H9 (cell line): ENCODE results near the gene MYT1. TPM values are rescaled to one million over a fixed set of nuclear protein-coding genes. Genes with fewer than 3 reads are reported as not detected.

Experiments used
- DNase-seq: peaks from one replicate; pipeline ENCODE4 v3.0.0-alpha.2; 2017
- H2AFZ ChIP-seq: one replicate; pipeline ENCODE4 v1.6.1; 2013; ENCODE audit warnings: mild to moderate bottlenecking, low read length, control low read depth, moderate library complexity
- H2AK5ac ChIP-seq: 2 replicates; pipeline ENCODE4 v1.6.1; 2013; ENCODE audit warnings: low read length, control low read depth, mixed read lengths; ENCODE audit not compliant: insufficient read length
- H2BK120ac ChIP-seq: one replicate; pipeline ENCODE4 v1.6.1; 2013; ENCODE audit warnings: low read depth, mild to moderate bottlenecking, low read length, control low read depth, inconsistent platforms; ENCODE audit not compliant: poor library complexity, severe bottlenecking
- H2BK12ac ChIP-seq: 2 replicates; pipeline ENCODE4 v1.6.1; 2013; ENCODE audit warnings: low read length, control low read depth, mixed read lengths, low read depth; ENCODE audit not compliant: insufficient read length
- H2BK15ac ChIP-seq: 2 replicates; pipeline ENCODE4 v1.6.1; 2013; ENCODE audit warnings: low read depth, low read length, control low read depth
- H2BK20ac ChIP-seq: one replicate; pipeline ENCODE4 v1.6.1; 2013; ENCODE audit warnings: low read depth, mild to moderate bottlenecking, low read length, control low read depth, inconsistent platforms; ENCODE audit not compliant: poor library complexity, severe bottlenecking
- H2BK5ac ChIP-seq: 2 replicates; pipeline ENCODE4 v1.6.1; 2013; ENCODE audit warnings: low read length, control low read depth, mixed read lengths; ENCODE audit not compliant: insufficient read length
- H3K14ac ChIP-seq: 2 replicates; pipeline ENCODE4 v1.6.1; 2013; ENCODE audit warnings: low read length, control low read depth; ENCODE audit not compliant: insufficient read depth
- H3K18ac ChIP-seq: 2 replicates; pipeline ENCODE4 v1.6.1; 2013; ENCODE audit warnings: low read depth, mild to moderate bottlenecking, mixed read lengths, low read length, control low read depth; ENCODE audit not compliant: insufficient read length
- H3K23ac ChIP-seq: 2 replicates; pipeline ENCODE4 v1.6.1; 2013; ENCODE audit warnings: low read length, control low read depth, mixed read lengths, low read depth; ENCODE audit not compliant: insufficient read length
- H3K23me2 ChIP-seq: 2 replicates; pipeline ENCODE4 v1.6.1; 2013; ENCODE audit warnings: low read depth, mild to moderate bottlenecking, mixed read lengths, low read length, control low read depth; ENCODE audit not compliant: insufficient read length, poor library complexity, severe bottlenecking
- H3K27ac ChIP-seq: 2 replicates; pipeline ENCODE4 v1.5.1; 2013; ENCODE audit warnings: low read length, control low read depth, mixed read lengths, low read depth; ENCODE audit not compliant: insufficient read length
- H3K27me3 ChIP-seq: 2 replicates; pipeline ENCODE4 v1.6.1; 2013; ENCODE audit warnings: low read length, control low read depth, inconsistent platforms; ENCODE audit not compliant: insufficient read depth
- H3K4ac ChIP-seq: 2 replicates; pipeline ENCODE4 v1.6.1; 2013; ENCODE audit warnings: low read depth, mild to moderate bottlenecking, control low read depth, inconsistent platforms, low read length, moderate library complexity
- H3K4me1 ChIP-seq: 2 replicates; pipeline ENCODE4 v1.6.1; 2013; ENCODE audit warnings: low read length, control low read depth, inconsistent platforms; ENCODE audit not compliant: insufficient read depth
- H3K4me2 ChIP-seq: 2 replicates; pipeline ENCODE4 v1.6.1; 2013; ENCODE audit warnings: low read length, control low read depth, mixed read lengths; ENCODE audit not compliant: insufficient read length, insufficient read depth
- H3K56ac ChIP-seq: 2 replicates; pipeline ENCODE4 v1.6.1; 2013; ENCODE audit warnings: low read depth, mild to moderate bottlenecking, mixed read lengths, low read length, control low read depth; ENCODE audit not compliant: insufficient read length
- H3K79me1 ChIP-seq: 2 replicates; pipeline ENCODE4 v1.6.1; 2013; ENCODE audit warnings: low read depth, mild to moderate bottlenecking, moderate library complexity, low read length, control low read depth, inconsistent platforms; ENCODE audit not compliant: insufficient read depth, poor library complexity, severe bottlenecking
- H3K79me2 ChIP-seq: 2 replicates; pipeline ENCODE4 v1.6.1; 2013; ENCODE audit warnings: low read length, control low read depth, inconsistent platforms; ENCODE audit not compliant: insufficient read depth
- H3K9ac ChIP-seq: 2 replicates; pipeline ENCODE4 v1.6.1; 2013; ENCODE audit warnings: low read length, control low read depth, mixed read lengths; ENCODE audit not compliant: insufficient read length; ENCODE audit errors: extremely low read depth
- H3K9me3 ChIP-seq: one replicate; pipeline ENCODE4 v1.6.1; 2013; ENCODE audit warnings: low read depth, low read length, inconsistent platforms; ENCODE audit not compliant: control insufficient read depth
- H3T11ph ChIP-seq: one replicate; pipeline ENCODE4 v1.6.1; 2013; ENCODE audit warnings: mild to moderate bottlenecking, low read length, control low read depth, inconsistent platforms
- H4K20me1 ChIP-seq: one replicate; pipeline ENCODE4 v1.6.1; 2013; ENCODE audit not compliant: control insufficient read depth, insufficient read length, insufficient read depth
- H4K5ac ChIP-seq: 2 replicates; pipeline ENCODE4 v1.6.1; 2013; ENCODE audit warnings: low read depth, mild to moderate bottlenecking, mixed read lengths, low read length, control low read depth; ENCODE audit not compliant: insufficient read length
- H4K8ac ChIP-seq: replicated peaks from 2 replicates; pipeline ENCODE4 v1.6.1; 2013; ENCODE audit warnings: low read length, control low read depth, mixed read lengths, low read depth; ENCODE audit not compliant: insufficient read length
- H4K91ac ChIP-seq: 2 replicates; pipeline ENCODE4 v1.6.1; 2013; ENCODE audit warnings: low read depth, mild to moderate bottlenecking, moderate library complexity, mixed read lengths, low read length, control low read depth; ENCODE audit not compliant: insufficient read length
- H3K27ac Mint-ChIP-seq, 3 experiments: 2 replicates in 2 of 3; 3 replicates in 1 of 3; pipeline ENCODE4 v1.8.0; 2020 to 2021; ENCODE audit warnings: mixed read lengths in 3 of 3, mild to moderate bottlenecking in 1 of 3, moderate library complexity in 1 of 3
- H3K27me3 Mint-ChIP-seq: 2 replicates; pipeline ENCODE4 v1.8.0; 2021; ENCODE audit warnings: low read depth, mild to moderate bottlenecking, moderate library complexity, mixed read lengths
- H3K36me3 Mint-ChIP-seq, 3 experiments: 2 replicates in 2 of 3; 3 replicates in 1 of 3; pipeline ENCODE4 v1.8.0; 2020 to 2021; ENCODE audit warnings: low read depth in 3 of 3, mixed read lengths in 3 of 3; ENCODE audit not compliant: insufficient read depth in 1 of 3
- H3K4me1 Mint-ChIP-seq, 2 experiments: 2 replicates each; pipeline ENCODE4 v1.8.0; 2020; ENCODE audit warnings: mixed read lengths in 2 of 2
- H3K4me3 Mint-ChIP-seq, 2 experiments: 2 replicates in 1 of 2; 3 replicates in 1 of 2; pipeline ENCODE4 v1.8.0; 2020 to 2021; ENCODE audit warnings: mild to moderate bottlenecking in 2 of 2, mixed read lengths in 2 of 2, moderate library complexity in 1 of 2
- H3K9me3 Mint-ChIP-seq, 2 experiments: 2 replicates in 1 of 2; 3 replicates in 1 of 2; pipeline ENCODE4 v1.8.0; 2020; ENCODE audit warnings: mild to moderate bottlenecking in 2 of 2, mixed read lengths in 2 of 2, moderate library complexity in 1 of 2
- CTCF ChIP-seq: fragments of 200-600 bp; sonication (generic); conservative IDR thresholded peaks from 3 replicates; pipeline ENCODE4 v1.8.0; 2021; ENCODE audit warnings: antibody characterized with exemption, mild to moderate bottlenecking
- WGBS: extraction: QIAGEN DNeasy Blood & Tissue Kit; methylation state at CpG from one replicate; pipeline ENCODE4 v1.1.7; 2013; ENCODE audit warnings: missing lambda C conversion rate, low lambda C conversion rate, mixed read lengths; ENCODE audit not compliant: insufficient read length; ENCODE audit errors: extremely low coverage; 5-methylcytosine and 5-hydroxymethylcytosine counted together
- total RNA-seq: library from RNA; stranded (reverse); gene quantifications from 2 replicates; pipeline ENCODE4 v1.2.1, GENCODE V29; 2021

The MYT1 gene
- total RNA-seq, 1 experiment from 2014 or later: 0.79 TPM

GRCh38 chr20:64244281-64244805 is 80.1 kb downstream of the MYT1 start:
- H3K27ac ChIP-seq: no peak overlapping the region
- H2BK12ac ChIP-seq: no peak overlapping the region
- H3K4ac ChIP-seq: no peak overlapping the region
- H3K79me1 ChIP-seq: no peaks in the 10 kb centered on the region
- no peak overlapping the region for H2BK120ac ChIP-seq
- H3K4me1 ChIP-seq: no peaks in the 10 kb centered on the region
- no peak overlapping the region for H3K23ac ChIP-seq
- Mint-ChIP-seq H3K4me1 (peaks cover 0 to 4% of the 10 kb centered on the region in 2 experiments; a peak in 1 of 4 replicates), H3K4me3 (peak overlapping the region in 1 of 2 experiments; percentile 41; a peak in 1 of 5 replicates), H3K9me3 (peaks cover 7 to 10% of the 10 kb centered on the region in 2 experiments; a peak in 2 of 5 replicates), H3K36me3 (peaks cover 6 to 9% (median 7%) of the 10 kb centered on the region in 3 experiments; a peak in 5 of 7 replicates), H3K27me3 (peaks cover 27% of the 10 kb centered on the region), H3K27ac (no peak overlapping the region)
- WGBS: no CpG with 5 or more reads among the region's 2 CpGs
- no peak overlapping the region for H3K14ac ChIP-seq
- no peak overlapping the region for H3K4me2 ChIP-seq
- H4K91ac ChIP-seq: no peak overlapping the region
- DNase-seq: peak; percentile 13
- TF ChIP-seq CTCF: no peak
- H3K9ac ChIP-seq: no peak overlapping the region
- H4K5ac ChIP-seq: no peak overlapping the region
- no peak overlapping the region for H2BK5ac ChIP-seq
- H2BK20ac ChIP-seq: no peak overlapping the region
- H2AK5ac ChIP-seq: no peak overlapping the region
- no peaks in the 10 kb centered on the region for H3K27me3 ChIP-seq
- no peak overlapping the region for H2AFZ ChIP-seq
- no peak overlapping the region for H4K8ac ChIP-seq
- H3K23me2 ChIP-seq: no peaks in the 10 kb centered on the region
- H3K79me2 ChIP-seq: no peaks in the 10 kb centered on the region
- no peaks in the 10 kb centered on the region for H3K9me3 ChIP-seq
- no peak overlapping the region for H2BK15ac ChIP-seq
- H3K56ac ChIP-seq: no peak overlapping the region
- no peak overlapping the region for H3K18ac ChIP-seq
- H4K20me1 ChIP-seq: no peaks in the 10 kb centered on the region
- H3T11ph ChIP-seq: no peak overlapping the region
